Smooth muscle cell of the pulmonary artery (primary cell): ENCODE results near the gene TTC24. TPM values are rescaled to one million over a fixed set of nuclear protein-coding genes. Genes with fewer than 3 reads are reported as not detected.

Experiments
- total RNA-seq: library from RNA; depleted of rRNA; stranded (reverse); fragments of >200 nt; gene quantifications from 2 replicates; pipeline ENCODE4 v1.2.3, GENCODE V29; 2014

The TTC24 gene
- total RNA-seq = not detected in 2 replicates

DNA sequence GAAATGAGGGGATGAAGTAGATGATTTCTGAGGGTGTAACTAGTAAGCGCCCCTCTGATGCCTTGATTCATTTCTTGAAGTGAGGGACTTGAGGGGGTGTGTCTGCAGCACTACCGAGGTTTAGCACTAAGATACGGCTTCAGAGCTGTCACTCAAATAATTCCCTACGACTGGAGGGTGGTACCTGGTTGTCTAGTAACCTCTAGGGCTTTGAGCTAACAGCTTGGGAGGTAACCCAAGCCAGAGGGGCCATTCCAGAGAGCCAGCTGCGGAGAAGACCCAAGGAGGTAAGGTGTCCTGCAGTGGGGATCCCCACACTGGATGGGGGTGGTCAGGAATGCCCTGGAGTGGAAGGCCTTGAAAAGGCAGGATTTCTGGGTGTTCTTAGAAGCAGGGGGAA lies at the start of gene TTC24:
TSS of gene TTC24 (plus strand) at position 252 of the 400 bp plus-strand sequence. CDS start 1,642 bp downstream, outside the sequence.

DNA sequence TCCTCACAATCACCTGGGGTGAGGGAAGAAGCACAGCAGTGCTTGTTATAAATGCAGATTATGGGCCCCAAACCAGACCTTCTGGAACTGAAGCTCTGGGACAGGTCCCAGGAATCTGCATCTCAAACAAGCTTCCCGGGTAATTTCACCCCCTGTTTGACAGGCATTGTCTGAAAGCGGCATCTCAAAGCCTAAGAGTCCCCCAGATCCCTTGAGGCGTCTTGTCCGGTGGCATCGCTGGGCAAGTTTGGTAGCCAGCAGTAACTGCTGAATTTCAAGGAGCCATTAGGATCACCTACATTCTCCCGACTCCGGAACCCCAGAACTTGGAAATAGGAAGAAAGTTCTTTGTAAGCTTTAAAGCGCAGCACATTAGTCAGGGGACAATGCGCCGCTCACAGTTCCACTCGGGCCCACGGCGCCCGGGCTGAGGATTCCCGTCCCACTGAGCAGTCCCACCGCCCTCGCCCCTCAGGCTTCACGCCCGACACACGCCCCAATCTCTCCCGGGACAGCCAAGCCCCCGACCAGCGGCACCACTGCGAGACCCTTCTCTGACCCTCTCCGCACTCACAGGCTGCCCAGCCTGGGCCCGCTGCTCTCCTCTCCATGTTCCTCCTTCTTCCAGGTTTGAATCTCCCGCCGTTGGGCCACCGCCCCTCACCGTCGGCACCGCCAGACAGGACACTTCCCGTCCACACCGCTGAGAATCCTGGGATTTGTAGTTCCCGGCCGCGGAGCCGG lies 7.4 kb upstream of the TTC24 start, which contains the start of gene IQGAP3:
TSS of gene IQGAP3 (minus strand) at position 647 of the 744 bp plus-strand sequence. CDS start at position 611, 36 bp downstream.

DNA sequence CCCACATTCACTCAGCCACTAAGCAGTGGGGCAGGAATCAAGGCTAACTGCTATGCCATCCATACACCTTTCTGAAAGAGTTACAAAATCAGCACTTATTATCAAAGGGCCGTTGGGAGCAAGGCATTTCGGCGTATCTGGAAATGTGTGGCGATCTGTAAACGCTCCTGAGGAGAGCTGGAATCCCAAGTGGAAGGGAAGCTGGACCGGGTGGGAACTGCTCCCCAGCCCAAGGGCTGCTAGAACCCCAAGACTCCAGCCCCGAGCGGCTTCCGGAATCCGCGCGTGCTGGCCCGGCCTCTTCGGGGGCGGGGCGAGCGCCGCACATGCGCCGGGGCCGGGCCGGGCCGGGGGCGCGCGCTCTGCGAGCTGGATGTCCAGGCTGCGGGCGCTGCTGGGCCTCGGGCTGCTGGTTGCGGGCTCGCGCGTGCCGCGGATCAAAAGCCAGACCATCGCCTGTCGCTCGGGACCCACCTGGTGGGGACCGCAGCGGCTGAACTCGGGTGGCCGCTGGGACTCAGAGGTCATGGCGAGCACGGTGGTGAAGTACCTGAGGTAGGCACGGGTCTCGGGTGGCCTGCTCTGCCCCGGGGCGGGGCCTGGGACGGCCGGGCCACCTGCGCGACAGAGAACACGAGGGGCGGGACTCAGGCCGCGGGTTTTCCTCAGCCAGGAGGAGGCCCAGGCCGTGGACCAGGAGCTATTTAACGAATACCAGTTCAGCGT lies 12.1 kb downstream of the TTC24 start, which contains the start of gene NAXE:
TSS of gene NAXE (plus strand) at position 345 of the 726 bp plus-strand sequence. CDS start at position 374, 29 bp downstream.

DNA sequence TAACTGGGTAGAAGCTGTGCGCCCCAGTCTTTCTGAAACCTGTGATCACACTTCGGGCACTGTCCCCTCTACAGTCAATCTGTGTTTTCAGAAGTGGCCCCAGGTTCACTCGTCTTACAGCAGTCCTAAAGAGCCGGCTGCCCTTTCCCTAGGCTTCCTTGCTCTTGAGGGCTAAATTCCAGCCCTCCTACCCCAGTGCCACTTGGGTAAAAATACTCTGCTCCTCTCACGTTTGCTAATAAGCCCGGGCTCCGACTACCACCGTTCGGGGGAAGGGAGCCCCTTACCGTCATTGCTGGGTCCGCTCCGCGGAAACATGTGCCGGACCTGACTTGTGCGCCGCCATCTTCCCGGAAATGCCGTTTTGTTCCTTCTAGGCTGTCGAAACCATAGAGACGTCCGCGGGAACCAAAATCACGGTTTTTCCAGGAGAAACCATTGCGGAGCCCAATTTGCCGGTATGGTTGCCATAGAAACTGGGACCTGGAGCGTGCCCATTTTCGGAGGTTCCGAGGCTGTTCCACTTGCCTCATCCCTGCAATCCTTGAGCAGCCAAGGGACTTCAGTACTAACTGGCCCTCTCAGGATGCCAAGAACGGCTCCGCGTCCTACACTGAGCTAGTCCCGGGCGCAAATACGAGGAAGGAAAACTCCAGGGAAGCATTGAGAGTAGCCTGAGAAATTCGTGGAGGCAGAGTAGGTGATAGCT lies 21.8 kb downstream of the TTC24 start, which contains the start of gene GPATCH4:
TSS of gene GPATCH4 (minus strand) at position 358 of the 709 bp plus-strand sequence.

DNA sequence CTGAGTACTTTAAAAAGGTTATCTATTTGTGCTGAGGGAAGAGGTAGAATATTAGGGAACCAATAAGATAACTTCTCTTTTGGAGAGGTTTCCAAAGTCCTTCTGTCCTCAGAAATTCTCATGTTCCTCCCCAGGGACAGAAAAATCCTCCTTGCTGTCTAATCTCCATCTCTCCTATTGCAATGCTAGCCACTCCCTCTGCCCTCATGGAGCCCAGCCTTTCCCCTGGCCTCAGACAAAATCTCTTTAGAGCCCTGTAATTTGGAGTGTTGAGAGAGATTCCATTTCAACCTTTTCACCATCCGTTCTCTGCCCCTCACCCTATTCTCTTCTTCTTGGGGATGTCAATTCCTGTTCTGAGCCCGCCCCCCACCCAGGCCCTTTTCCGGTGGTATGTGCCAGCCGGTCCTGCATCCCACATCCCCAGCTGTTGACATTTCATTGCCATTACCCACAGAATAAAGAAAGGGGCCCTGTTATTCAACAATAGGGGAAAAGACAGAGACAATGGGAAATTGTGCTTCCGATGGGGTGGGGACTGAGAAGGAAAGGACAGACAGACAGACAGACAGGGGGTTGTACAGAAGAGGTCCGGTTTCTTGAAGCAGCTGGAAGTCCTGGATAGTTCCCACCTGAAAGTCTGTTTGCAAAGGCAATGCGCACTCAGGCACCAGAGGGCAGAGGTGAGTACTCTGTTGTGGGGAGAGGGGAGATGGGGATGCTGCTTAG lies 39.5 kb downstream of the TTC24 start, which contains the start of gene HAPLN2:
TSS of gene HAPLN2 (plus strand) at position 563 of the 729 bp plus-strand sequence. CDS start 4,076 bp downstream, outside the sequence.

Other genes starting within 250 kb of the TTC24 start
- 271 and 277 TPM in 2 replicates for gene CCT3, start 241.4 kb upstream of the TTC24 start, total RNA-seq
- gene TSACC, start 241.2 kb upstream of the TTC24 start, total RNA-seq = not detected in 2 replicates
- gene RHBG, start 210.5 kb upstream of the TTC24 start, total RNA-seq = not detected in 2 replicates
- 11.8 and 13.9 TPM in 2 replicates for gene MEF2D, start 78.9 kb upstream of the TTC24 start, total RNA-seq
- gene IQGAP3, start 7.2 kb upstream of the TTC24 start, total RNA-seq = 6.0 and 16.6 TPM in 2 replicates
- 49.4 and 59.5 TPM in 2 replicates for gene NAXE, start 12.1 kb downstream of the TTC24 start, total RNA-seq
- 8.7 and 18.0 TPM in 2 replicates for gene GPATCH4, start 21.8 kb downstream of the TTC24 start, total RNA-seq
- not detected in 2 replicates for gene HAPLN2, start 39.7 kb downstream of the TTC24 start, total RNA-seq
- gene BCAN, start 62.4 kb downstream of the TTC24 start, total RNA-seq = not detected in 2 replicates
- gene NES, start 97.7 kb downstream of the TTC24 start, total RNA-seq = 43.7 and 57.4 TPM in 2 replicates
- gene CRABP2, start 125.9 kb downstream of the TTC24 start, total RNA-seq = 13.8 and 24.8 TPM in 2 replicates
- 12.4 and 15.2 TPM in 2 replicates for gene METTL25B, start 148.7 kb downstream of the TTC24 start, total RNA-seq
- gene ISG20L2, start 149.0 kb downstream of the TTC24 start, total RNA-seq = 8.9 and 10.9 TPM in 2 replicates
- gene MRPL24, start 161.4 kb downstream of the TTC24 start, total RNA-seq = 35.4 and 54.9 TPM in 2 replicates
- 125 and 164 TPM in 2 replicates for gene HDGF, start 172.0 kb downstream of the TTC24 start, total RNA-seq
- gene PRCC, start 187.8 kb downstream of the TTC24 start, total RNA-seq = 15.6 and 15.8 TPM in 2 replicates
- 0.13 TPM in 1 of 2 replicates, not detected in the other for gene SH2D2A, start 237.1 kb downstream of the TTC24 start, total RNA-seq